IPS DF 6.9 (cell line): ENCODE results near the gene CELF6.

ENCODE experiments used
- DNase-seq: peaks from one replicate; pipeline ENCODE4 v3.0.0-alpha.2; 2013; ENCODE audit warnings: low read depth, low spot score
- H3K27ac ChIP-seq: one replicate; pipeline ENCODE4 v1.5.1; 2013; ENCODE audit warnings: low read length, control low read depth
- H3K27me3 ChIP-seq: 2 replicates; pipeline ENCODE4 v1.6.1; 2013; ENCODE audit warnings: mild to moderate bottlenecking, low read length; ENCODE audit not compliant: control insufficient read depth, insufficient read depth
- H3K36me3 ChIP-seq: 2 replicates; pipeline ENCODE4 v1.6.1; 2013; ENCODE audit warnings: low read length; ENCODE audit not compliant: control insufficient read depth, insufficient read depth
- H3K4me1 ChIP-seq: 2 replicates; pipeline ENCODE4 v1.6.1; 2013; ENCODE audit warnings: low read length; ENCODE audit not compliant: control insufficient read depth, insufficient read depth
- H3K4me3 ChIP-seq: 2 replicates; pipeline ENCODE4 v1.5.1; 2013; ENCODE audit warnings: mild to moderate bottlenecking, low read length
- H3K9me3 ChIP-seq: 2 replicates; pipeline ENCODE4 v1.6.1; 2013; ENCODE audit warnings: low read length, inconsistent platforms; ENCODE audit not compliant: control insufficient read depth, insufficient read depth
- WGBS: extraction: QIAGEN DNeasy Blood & Tissue Kit; methylation state at CpG from one replicate; pipeline ENCODE4 v1.1.7; 2013; ENCODE audit warnings: mixed read lengths, missing lambda C conversion rate; ENCODE audit not compliant: insufficient read length, insufficient coverage; 5-methylcytosine and 5-hydroxymethylcytosine counted together

CELF6 gene

DNA sequence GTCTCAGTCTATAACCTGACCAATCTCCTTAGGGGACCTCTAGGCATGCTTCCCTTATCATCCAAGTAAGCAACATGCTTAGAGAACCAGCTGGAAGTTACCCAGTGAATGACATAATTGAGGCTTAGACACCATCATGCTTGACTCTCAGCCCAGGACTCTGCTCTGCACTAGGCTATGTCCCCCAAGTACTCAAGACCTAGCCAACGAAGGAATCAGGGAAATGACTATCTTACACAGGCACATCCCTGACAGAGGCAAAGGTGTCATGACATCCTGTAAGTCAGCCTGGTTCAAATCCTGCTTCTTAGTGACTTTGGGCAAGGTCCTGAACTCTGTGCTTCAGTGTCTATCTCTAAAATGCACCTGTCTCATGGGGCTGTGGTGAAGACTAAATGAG lies 24.6 kb upstream of the CELF6 start:
- no peak for DNase-seq
- no peaks in the 10 kb centered on the region for H3K9me3 ChIP-seq
- no peaks in the 10 kb centered on the region for H3K27me3 ChIP-seq
- no peak overlapping the region for H3K27ac ChIP-seq
- no peak overlapping the region for H3K4me3 ChIP-seq
- H3K4me1 ChIP-seq = peaks cover 2% of the 10 kb centered on the region; the same call in 1 of the 2 replicates
- peaks cover 20% of the 10 kb centered on the region; the same call in 1 of the 2 replicates for H3K36me3 ChIP-seq
- WGBS = no CpG with 5 or more reads among the region's 1 CpG

- Histone ChIP-seq H3K9me3 (no peaks in the 10 kb centered on the region), H3K4me3 (no peak overlapping the region), H3K4me1 (peaks cover 2% of the 10 kb centered on the region; the same call in 1 of the 2 replicates), H3K27me3 (no peaks in the 10 kb centered on the region), H3K36me3 (peaks cover 17% of the 10 kb centered on the region; the same call in 1 of the 2 replicates), H3K27ac (no peak overlapping the region)
- WGBS = no CpG with 5 or more reads among the region's 11 CpGs
- peak; percentile 45 for DNase-seq
Observed at GRCh38 chr15:72342385-72342784, 22.4 kb upstream of the CELF6 start.

GRCh38 chr15:72341361-72341760 lies 21.4 kb upstream of the CELF6 start:
- Histone ChIP-seq H3K27me3 (no peaks in the 10 kb centered on the region), H3K4me1 (peaks cover 2% of the 10 kb centered on the region; the same call in 1 of the 2 replicates), H3K9me3 (no peaks in the 10 kb centered on the region), H3K4me3 (no peak overlapping the region), H3K36me3 (peaks cover 12% of the 10 kb centered on the region; the same call in 1 of the 2 replicates), H3K27ac (no peak overlapping the region)
- DNase-seq = peak; percentile 39
- no CpG with 5 or more reads among the region's 6 CpGs for WGBS

DNA sequence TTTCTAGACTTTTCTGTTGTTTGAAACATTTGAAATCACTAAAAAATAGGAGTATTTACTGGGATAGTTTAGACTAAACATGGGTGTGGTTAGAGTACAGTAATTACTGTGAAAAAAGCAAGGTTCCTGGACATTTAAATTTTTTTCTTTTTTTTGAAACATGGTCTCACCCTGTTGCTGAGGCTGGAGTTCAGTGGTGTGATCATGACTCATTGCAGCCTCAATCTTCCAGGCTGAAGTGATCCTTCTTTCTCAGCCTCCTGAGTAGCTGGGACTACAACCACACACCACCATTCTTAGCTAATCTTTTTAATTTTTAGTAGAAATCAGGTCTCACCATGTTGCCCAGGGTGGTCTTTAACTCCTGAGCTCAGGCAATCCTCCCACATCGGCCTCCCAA lies 20.4 kb upstream of the CELF6 start:
- H3K27me3 ChIP-seq = no peaks in the 10 kb centered on the region
- 0 out of 2 replicates have a peak, but pooled peaks cover 4% of the 10 kb centered on the region for H3K36me3 ChIP-seq
- no peak overlapping the region for H3K27ac ChIP-seq
- DNase-seq = no peak
- no peak overlapping the region for H3K4me3 ChIP-seq
- H3K9me3 ChIP-seq = no peaks in the 10 kb centered on the region
- H3K4me1 ChIP-seq = peaks cover 2% of the 10 kb centered on the region; the same call in 1 of the 2 replicates
- WGBS = no CpG with 5 or more reads among the region's 1 CpG

- Histone ChIP-seq H3K4me1 (peaks cover 2% of the 10 kb centered on the region; the same call in 1 of the 2 replicates), H3K4me3 (no peak overlapping the region), H3K27me3 (no peaks in the 10 kb centered on the region), H3K9me3 (no peaks in the 10 kb centered on the region), H3K36me3 (0 out of 2 replicates have a peak, but pooled peaks cover 2% of the 10 kb centered on the region), H3K27ac (no peak overlapping the region)
- no CpG with 5 or more reads among the region's 3 CpGs for WGBS
- DNase-seq = no peak
Observed at GRCh38 chr15:72339777-72340177, 19.8 kb upstream of the CELF6 start.

DNA sequence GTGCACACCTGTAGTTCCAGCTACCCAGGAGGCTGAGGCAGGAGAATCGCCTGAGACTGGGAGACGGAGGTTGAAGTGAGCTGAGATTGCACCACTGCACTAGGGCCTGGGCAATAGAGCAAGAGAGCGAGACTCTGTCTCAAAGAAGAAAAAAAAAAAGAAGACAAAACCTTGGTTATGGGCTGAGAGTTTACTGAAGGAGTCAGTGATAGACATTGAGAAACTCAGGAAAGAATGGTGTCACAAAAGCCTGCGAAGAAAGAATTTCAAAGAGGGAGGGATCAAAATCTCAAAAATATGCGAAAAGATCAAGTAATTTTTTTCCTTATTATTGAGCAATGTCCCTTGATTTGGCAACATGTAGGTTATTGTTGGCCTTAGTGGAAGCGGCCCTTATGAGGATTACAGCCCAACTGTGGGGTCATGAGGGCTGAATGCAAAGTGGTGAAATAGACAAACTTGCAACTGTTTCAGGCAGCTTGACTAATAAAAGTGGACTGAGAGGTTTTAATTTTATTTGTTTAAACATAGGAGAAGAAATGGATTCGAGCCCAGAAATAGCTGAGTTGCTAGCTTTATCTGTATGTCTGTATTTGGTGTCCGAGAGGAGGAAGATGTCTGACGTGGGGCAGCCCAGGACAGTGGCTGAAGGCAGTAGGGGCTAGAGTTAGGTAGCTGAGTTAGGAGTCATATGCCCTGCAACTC lies 18.8 kb upstream of the CELF6 start:
- Histone ChIP-seq H3K27me3 (no peaks in the 10 kb centered on the region), H3K27ac (no peak overlapping the region), H3K9me3 (no peaks in the 10 kb centered on the region), H3K4me3 (no peak overlapping the region), H3K4me1 (peaks cover 2% of the 10 kb centered on the region; the same call in 1 of the 2 replicates), H3K36me3 (no peaks in the 10 kb centered on the region)
- DNase-seq = no peak
- WGBS = no CpG with 5 or more reads among the region's 9 CpGs

DNA sequence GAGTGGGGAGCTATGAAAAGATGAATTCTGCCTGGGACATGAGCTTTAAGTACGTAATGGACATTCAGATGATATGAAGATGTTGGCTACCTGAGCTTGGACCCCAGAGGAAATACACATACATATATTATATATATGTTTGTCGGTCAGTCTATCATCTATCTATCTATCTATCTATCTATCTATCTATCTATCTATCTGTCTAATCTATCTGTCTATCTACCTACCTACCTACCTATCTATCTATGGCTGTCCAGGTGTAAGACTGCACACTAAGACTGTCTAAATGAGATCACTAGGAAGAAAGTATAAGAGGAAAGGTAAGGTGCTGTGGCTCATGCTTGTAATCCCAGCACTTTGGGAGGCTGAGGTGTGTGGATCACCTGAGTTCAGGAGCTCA lies 18.2 kb upstream of the CELF6 start:
- DNase-seq = no peak
- H3K27me3 ChIP-seq = no peaks in the 10 kb centered on the region
- no CpG with 5 or more reads among the region's 2 CpGs for WGBS
- H3K4me3 ChIP-seq = no peak overlapping the region
- peaks cover 2% of the 10 kb centered on the region; the same call in 1 of the 2 replicates for H3K4me1 ChIP-seq
- no peaks in the 10 kb centered on the region for H3K9me3 ChIP-seq
- H3K36me3 ChIP-seq = no peaks in the 10 kb centered on the region
- no peak overlapping the region for H3K27ac ChIP-seq

DNA sequence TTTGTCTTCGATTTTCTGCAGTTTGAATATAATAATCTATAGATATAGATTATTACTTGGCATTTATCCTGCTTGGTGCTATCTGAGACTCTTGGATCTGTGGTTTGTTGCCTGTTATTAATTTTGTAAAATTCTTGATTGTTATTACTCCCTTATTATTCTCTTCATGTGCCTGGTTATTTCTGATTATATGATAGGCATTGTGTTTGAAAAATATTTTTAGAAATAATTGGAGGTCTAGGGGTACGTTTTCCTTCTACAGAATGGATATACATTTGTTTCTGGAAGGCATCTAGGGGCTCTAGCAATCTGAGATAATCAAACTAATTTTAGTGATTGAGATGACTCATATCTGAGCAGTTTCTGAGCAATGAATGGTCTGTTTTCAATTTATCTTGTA lies 14.9 kb upstream of the CELF6 start:
- DNase-seq = no peak
- H3K36me3 ChIP-seq = no peaks in the 10 kb centered on the region
- no peak overlapping the region for H3K4me3 ChIP-seq
- WGBS = no CpG with 5 or more reads among the region's 2 CpGs
- no peaks in the 10 kb centered on the region for H3K27me3 ChIP-seq
- H3K4me1 ChIP-seq = no peaks in the 10 kb centered on the region
- H3K9me3 ChIP-seq = no peaks in the 10 kb centered on the region
- H3K27ac ChIP-seq = no peak overlapping the region

GRCh38 chr15:72331021-72331420 lies 11.1 kb upstream of the CELF6 start:
- Histone ChIP-seq H3K36me3 (no peaks in the 10 kb centered on the region), H3K27ac (no peak overlapping the region)
- no CpG with 5 or more reads among the region's 3 CpGs for WGBS

GRCh38 chr15:72323752-72324151 lies 3.8 kb upstream of the CELF6 start:
- no peak for DNase-seq
- Histone ChIP-seq H3K9me3 (no peaks in the 10 kb centered on the region), H3K4me1 (peaks cover 1% of the 10 kb centered on the region; the same call in 1 of the 2 replicates), H3K36me3 (no peaks in the 10 kb centered on the region), H3K4me3 (no peak overlapping the region), H3K27me3 (peaks cover 5% of the 10 kb centered on the region; the same call in 1 of the 2 replicates), H3K27ac (no peak overlapping the region)
- WGBS = no CpG with 5 or more reads among the region's 1 CpG

More at GRCh38 chr15:72331021-72331420, 11.1 kb upstream of the CELF6 start:
- no peaks in the 10 kb centered on the region for H3K4me1 ChIP-seq
- no peak for DNase-seq
- no peaks in the 10 kb centered on the region for H3K9me3 ChIP-seq
- no peaks in the 10 kb centered on the region for H3K27me3 ChIP-seq
- no peak overlapping the region for H3K4me3 ChIP-seq
